HepG2 (cell line): ENCODE measurements around the gene FOXP3. TPM values are rescaled to one million over a fixed set of nuclear protein-coding genes. Genes with fewer than 3 reads are reported as not detected.

ENCODE experiments used
- ATAC-seq: fragments of 200-7000 bp; cut with Tn5 transposase; 3 replicates; pipeline ENCODE4 v1.9.1; 2020; ENCODE audit warnings: mild to moderate bottlenecking, moderate library complexity
- BruUV-seq: library from RNA; stranded (reverse); fragments of 400-500 nt; replicated peaks from 2 replicates; lab custom pipeline; 2021; lab: Mats Ljungman, UMichigan
- CTCF ChIA-PET: fragments of 300-600 bp; formaldehyde crosslinking; extraction: SDS; loops from one replicate; lab custom pipeline; 2021; ENCODE audit warnings: low total read pairs, inconsistent platforms, low intra/inter-chr PET ratio; lab: Yijun Ruan, JAX
- POLR2A ChIA-PET: fragments of 350-600 bp; sonication (Branson Sonifier 250); formaldehyde crosslinking; loops from one replicate; lab custom pipeline; 2020; ENCODE audit warnings: antibody characterized with exemption, inconsistent platforms; lab: Yijun Ruan, JAX
- DNase-seq: peaks from one replicate; pipeline ENCODE4 v3.0.0-alpha.2; 2015; ENCODE audit warnings: low spot score
- FAIRE-seq: peaks from 3 replicates; lab custom pipeline; 2011; peaks lifted over from hg19 to GRCh38; lab: Jason Lieb, UNC
- H2AFZ ChIP-seq: one replicate; pipeline ENCODE4 v1.6.1; 2011; ENCODE audit warnings: low read length, inconsistent platforms
- H3K27ac ChIP-seq: fragments of 300-600 bp; 3 replicates; pipeline ENCODE4 v1.8.0; 2011; ENCODE audit warnings: mixed run types, mild to moderate bottlenecking, mixed read lengths, low read length, inconsistent platforms; ENCODE audit not compliant: insufficient read depth; ENCODE audit errors: extremely low read length
- H3K27me3 ChIP-seq, 2 experiments: fragments of 200-600 bp in 1 of 2; 2 replicates in 1 of 2; 3 replicates in 1 of 2; pipeline versions ENCODE4 v1.6.0 to v1.8.0; 2011; ENCODE audit warnings: low read length in 2 of 2, mild to moderate bottlenecking in 2 of 2, moderate library complexity in 2 of 2, inconsistent platforms in 1 of 2; ENCODE audit not compliant: insufficient read depth in 2 of 2, control insufficient read depth in 1 of 2
- H3K36me3 ChIP-seq, 2 experiments: fragments of 200-600 bp in 1 of 2; replicated peaks in 1 of 2; 2 replicates in 1 of 2; 3 replicates in 1 of 2; pipeline versions ENCODE4 v1.5.1 to v1.8.0; 2011; ENCODE audit warnings: low read length in 2 of 2, inconsistent platforms in 1 of 2; ENCODE audit not compliant: insufficient read depth in 2 of 2, control insufficient read depth in 1 of 2
- H3K4me1 ChIP-seq: 2 replicates; pipeline ENCODE4 v1.5.1; 2012; ENCODE audit warnings: low read length, inconsistent platforms; ENCODE audit not compliant: insufficient read depth
- H3K4me2 ChIP-seq: 2 replicates; pipeline ENCODE4 v1.6.0; 2011; ENCODE audit warnings: low read depth, low read length, inconsistent platforms
- H3K4me3 ChIP-seq, 3 experiments: fragments of 200-600 bp in 1 of 3; sonication (generic), shearing (Covaris generic) in 1 of 3; replicated peaks in 1 of 3; 2 replicates each; pipeline ENCODE4 v1.5.1; 2011 to 2016; ENCODE audit warnings: low read length in 3 of 3, inconsistent platforms in 2 of 3, low read depth in 2 of 3, mild to moderate bottlenecking in 2 of 3, control low read depth in 1 of 3, mixed read lengths in 1 of 3; ENCODE audit not compliant: insufficient read depth in 1 of 3
- H3K79me2 ChIP-seq: one replicate; pipeline ENCODE4 v1.6.1; 2011; ENCODE audit warnings: low read length, inconsistent platforms; ENCODE audit not compliant: insufficient read depth
- H3K9ac ChIP-seq: 2 replicates; pipeline ENCODE4 v1.6.0; 2011; ENCODE audit warnings: mild to moderate bottlenecking, low read depth, low read length, inconsistent platforms; ENCODE audit not compliant: insufficient read depth
- H3K9me3 ChIP-seq: 2 replicates; pipeline ENCODE4 v1.5.1; 2012; ENCODE audit warnings: mild to moderate bottlenecking, low read length
- H4K20me1 ChIP-seq: 2 replicates; pipeline ENCODE4 v1.6.0; 2011; ENCODE audit warnings: inconsistent platforms, mild to moderate bottlenecking, low read length, moderate library complexity; ENCODE audit not compliant: insufficient read depth
- CBX5 ChIP-seq: sonication (generic); formaldehyde crosslinking; IDR thresholded peaks from 2 replicates; pipeline ENCODE4 v1.4.0; 2020; ENCODE audit warnings: missing genetic modification reagents, borderline replicate concordance
- CEBPB ChIP-seq: IDR thresholded peaks from 2 replicates; pipeline ENCODE4 v1.6.1; 2011; ENCODE audit warnings: low read depth, low read length, improper control_type of control experiment, borderline replicate concordance
- EEA1 ChIP-seq: sonication (generic); formaldehyde crosslinking; IDR thresholded peaks from 2 replicates; pipeline ENCODE4 v1.5.1; 2020; ENCODE audit warnings: mild to moderate bottlenecking, missing genetic modification reagents, borderline replicate concordance
- FLYWCH1 ChIP-seq: sonication (generic); formaldehyde crosslinking; IDR thresholded peaks from 2 replicates; pipeline ENCODE4 v1.8.1; 2023; ENCODE audit warnings: mild to moderate bottlenecking, missing genetic modification reagents
- GFI1 ChIP-seq: sonication (generic); formaldehyde crosslinking; IDR thresholded peaks from 2 replicates; pipeline ENCODE4 v1.5.0; 2020; ENCODE audit warnings: missing genetic modification reagents, mild to moderate bottlenecking, borderline replicate concordance
- NONO ChIP-seq, 2 experiments: fragments of 450-650 bp in 1 of 2; sonication (generic) in 1 of 2; formaldehyde crosslinking in 1 of 2; IDR thresholded peaks in 1 of 2; conservative IDR thresholded peaks in 1 of 2; 2 replicates each; pipeline versions ENCODE4 v1.6.1 to v1.8.0; 2017 to 2022; ENCODE audit warnings: mild to moderate bottlenecking in 1 of 2, missing genetic modification reagents in 1 of 2, moderate library complexity in 1 of 2
- POGZ ChIP-seq: sonication (generic); formaldehyde crosslinking; IDR thresholded peaks from 2 replicates; pipeline ENCODE4 v1.4.0; 2020; ENCODE audit warnings: mild to moderate bottlenecking, missing genetic modification reagents
- REXO4 ChIP-seq: sonication (generic); formaldehyde crosslinking; IDR thresholded peaks from 2 replicates; pipeline ENCODE4 v1.8.0; 2022; ENCODE audit warnings: missing genetic modification reagents, mild to moderate bottlenecking, borderline replicate concordance
- SRSF9 ChIP-seq: fragments of 200-400 bp; formaldehyde crosslinking; IDR thresholded peaks from 2 replicates; pipeline ENCODE4 v1.6.1; 2018; ENCODE audit warnings: borderline replicate concordance, mild to moderate bottlenecking, low read depth, low read length; ENCODE audit not compliant: insufficient read depth, poor library complexity, severe bottlenecking
- ZFP41 ChIP-seq: sonication (generic); formaldehyde crosslinking; IDR thresholded peaks from 2 replicates; pipeline ENCODE4 v1.4.0; 2020; ENCODE audit warnings: mild to moderate bottlenecking, missing genetic modification reagents, borderline replicate concordance
- ZNF577 ChIP-seq: sonication (generic); formaldehyde crosslinking; IDR thresholded peaks from 2 replicates; pipeline ENCODE4 v1.4.0; 2020; ENCODE audit warnings: mild to moderate bottlenecking, low read depth, missing genetic modification reagents, borderline replicate concordance
- WGBS: methylation state at CpG from one replicate; pipeline ENCODE4 v1.1.6; 2017; ENCODE audit warnings: low lambda C conversion rate; 5-methylcytosine and 5-hydroxymethylcytosine counted together
- in situ Hi-C: cut with HindIII; loops from 2 replicates; pipeline ENCODE4 v1.10.0; 2017; ENCODE audit warnings: low pct_unique_long_range_greater_than_20kb; ENCODE audit not compliant: extremely low pct_ligation_motif_present
- intact Hi-C: fragments of 100-400 bp; cut with micrococcal nuclease; formaldehyde crosslinking; loops from one replicate; pipeline ENCODE4 v1.10.0; 2022; ENCODE audit not compliant: unreplicated experiment
- polyA plus RNA-seq, 8 experiments: library from polyadenylated mRNA; depleted of rRNA in 3 of 8; stranded (reverse) in 7 of 8; unstranded in 1 of 8; fragments of >200 nt; fragmentation: Illumina TruSeq in 4 of 8; extraction: Trizol in 4 of 8; gene quantifications; 2 replicates each; pipeline versions ENCODE4 v1.2.1 to v1.2.3, GENCODE V29; 2011 to 2016; ENCODE audit warnings: low read depth in 4 of 8, missing spikeins in 1 of 8, mixed read lengths in 1 of 8; ENCODE audit not compliant: insufficient read depth in 1 of 8
- total RNA-seq, 5 experiments: library from RNA; depleted of rRNA; stranded (reverse); fragments of >200 nt; fragmentation: Illumina TruSeq; extraction: Trizol; gene quantifications; 2 replicates each; pipeline ENCODE4 v1.2.3, GENCODE V29; 2016; ENCODE audit warnings: low read depth in 1 of 5
- TF ChIP-seq, protein P1 (sequence below): IDR thresholded peaks from 2 replicates; pipeline ENCODE4 v1.6.1; 2016; ENCODE audit warnings: control low read depth
- TF ChIP-seq, protein P2 (sequence below): sonication (generic); formaldehyde crosslinking; IDR thresholded peaks from 2 replicates; pipeline ENCODE4 v1.8.1; 2023; ENCODE audit warnings: mild to moderate bottlenecking, moderate library complexity, missing genetic modification reagents
- TF ChIP-seq, protein P3 (sequence below): sonication (generic); formaldehyde crosslinking; IDR thresholded peaks from 2 replicates; pipeline ENCODE4 v1.8.0; 2022; ENCODE audit warnings: mild to moderate bottlenecking, missing genetic modification reagents; ENCODE audit not compliant: insufficient replicate concordance

FOXP3 gene
- total and polyA plus RNA-seq, 2 of the 13 experiments (the other 11 are each of a cell fraction or from before 2014, with no cell fraction given), result 0.04 TPM; not detected in 1

DNA sequence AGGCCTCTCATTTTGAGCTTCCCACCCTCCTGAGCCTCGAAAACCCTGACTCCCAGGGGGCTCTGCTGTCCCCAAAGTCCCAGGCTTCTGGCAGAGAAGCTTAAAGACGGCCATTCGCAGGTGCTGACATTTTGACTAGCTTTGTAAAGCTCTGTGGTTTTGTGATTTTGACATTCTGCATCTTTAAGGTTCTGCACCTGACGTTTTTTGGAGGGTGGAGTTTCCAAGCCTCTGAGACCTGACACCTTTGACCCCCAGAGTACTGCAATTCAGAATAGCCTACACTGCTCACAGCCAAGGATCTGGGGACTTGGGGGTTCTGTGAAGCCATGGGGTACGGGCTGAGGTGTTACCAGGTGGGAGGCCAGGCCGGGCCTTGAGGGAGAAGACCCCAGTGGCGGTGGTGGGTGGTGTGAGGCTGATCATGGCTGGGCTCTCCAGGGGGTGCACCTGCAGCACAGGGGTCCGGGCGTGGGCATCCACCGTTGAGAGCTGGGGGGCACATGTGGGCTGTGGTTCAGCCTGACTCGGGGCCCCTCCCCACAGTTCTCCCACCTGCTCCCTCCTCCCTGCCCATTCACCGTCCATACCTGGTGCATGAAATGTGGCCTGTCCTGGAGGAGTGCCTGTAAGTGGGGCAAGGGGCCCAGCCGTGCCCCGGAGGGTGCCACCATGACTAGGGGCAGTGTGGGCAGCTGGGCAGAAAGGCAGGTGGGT is 7.3 kb downstream of the FOXP3 start:
- no TSS peak for BruUV-seq
- FAIRE-seq (no peak), ATAC-seq (no peak), DNase-seq (no peak)
- in situ Hi-C loops, result no loop called here
- Histone ChIP-seq H3K9me3 (no peaks in the 10 kb centered on the region), H2AFZ (no peak overlapping the region), H3K4me1 (peaks cover 11% of the 10 kb centered on the region), H3K79me2 (no peaks in the 10 kb centered on the region), H3K36me3 (no peaks in the 10 kb centered on the region), H3K4me3 (no peak overlapping the region), H4K20me1 (no peaks in the 10 kb centered on the region), H3K27ac (no peak overlapping the region), H3K9ac (no peak overlapping the region), H3K4me2 (no peak overlapping the region), H3K27me3 (no peaks in the 10 kb centered on the region)
- intact Hi-C loops, result no loop called here
- WGBS, result no CpG with 5 or more reads among the region's 14 CpGs
- POLR2A ChIA-PET, result interaction anchor here (1.2 kb wide), 1 partner anchor 12 kb away, joined by 5 read pairs; the partner anchor contains the start of gene PPP1R3F
- CTCF ChIA-PET, result no interaction called here
- TF ChIP-seq REXO4 (CRISPR knock-in tag) (no peak), NONO (IDR thresholded peaks at IDR 0.05) (no peak), NONO (CRISPR knock-in tag; conservative IDR thresholded peaks at IDR 0.05) (no peak), CEBPB (no peak), ZFP41 (CRISPR knock-in tag) (no peak), EEA1 (CRISPR knock-in tag) (no peak), POGZ (CRISPR knock-in tag) (no peak), FLYWCH1 (no peak), GFI1 (no peak), CBX5 (no peak), SRSF9 (no peak), ZNF577 (no peak)
- TF ChIP-seq, protein P1, sequence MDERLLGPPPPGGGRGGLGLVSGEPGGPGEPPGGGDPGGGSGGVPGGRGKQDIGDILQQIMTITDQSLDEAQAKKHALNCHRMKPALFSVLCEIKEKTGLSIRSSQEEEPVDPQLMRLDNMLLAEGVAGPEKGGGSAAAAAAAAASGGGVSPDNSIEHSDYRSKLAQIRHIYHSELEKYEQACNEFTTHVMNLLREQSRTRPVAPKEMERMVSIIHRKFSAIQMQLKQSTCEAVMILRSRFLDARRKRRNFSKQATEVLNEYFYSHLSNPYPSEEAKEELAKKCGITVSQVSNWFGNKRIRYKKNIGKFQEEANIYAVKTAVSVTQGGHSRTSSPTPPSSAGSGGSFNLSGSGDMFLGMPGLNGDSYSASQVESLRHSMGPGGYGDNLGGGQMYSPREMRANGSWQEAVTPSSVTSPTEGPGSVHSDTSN, result no peak
- TF ChIP-seq, protein P2, sequence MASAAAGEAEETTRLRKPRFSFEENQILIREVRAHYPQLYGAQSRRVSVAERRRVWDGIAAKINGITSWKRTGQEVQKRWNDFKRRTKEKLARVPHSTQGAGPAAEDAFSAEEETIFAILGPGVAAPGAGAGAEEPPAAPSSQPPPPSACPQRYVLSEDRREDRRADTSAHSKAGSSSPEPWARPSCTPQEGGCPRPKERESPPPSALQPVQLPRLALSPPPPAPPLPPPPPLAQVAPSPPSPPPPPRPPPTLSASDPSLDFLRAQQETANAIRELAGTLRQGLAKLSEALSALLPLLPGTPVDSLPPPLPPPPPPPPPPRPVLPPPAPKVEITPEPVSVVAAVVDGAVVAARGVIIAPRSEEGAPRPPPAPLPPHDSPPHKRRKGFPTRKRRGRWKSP, result no peak
- TF ChIP-seq, protein P3, sequence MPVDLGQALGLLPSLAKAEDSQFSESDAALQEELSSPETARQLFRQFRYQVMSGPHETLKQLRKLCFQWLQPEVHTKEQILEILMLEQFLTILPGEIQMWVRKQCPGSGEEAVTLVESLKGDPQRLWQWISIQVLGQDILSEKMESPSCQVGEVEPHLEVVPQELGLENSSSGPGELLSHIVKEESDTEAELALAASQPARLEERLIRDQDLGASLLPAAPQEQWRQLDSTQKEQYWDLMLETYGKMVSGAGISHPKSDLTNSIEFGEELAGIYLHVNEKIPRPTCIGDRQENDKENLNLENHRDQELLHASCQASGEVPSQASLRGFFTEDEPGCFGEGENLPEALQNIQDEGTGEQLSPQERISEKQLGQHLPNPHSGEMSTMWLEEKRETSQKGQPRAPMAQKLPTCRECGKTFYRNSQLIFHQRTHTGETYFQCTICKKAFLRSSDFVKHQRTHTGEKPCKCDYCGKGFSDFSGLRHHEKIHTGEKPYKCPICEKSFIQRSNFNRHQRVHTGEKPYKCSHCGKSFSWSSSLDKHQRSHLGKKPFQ (CRISPR knock-in tag), result no peak
